B cell (primary cell): ENCODE results near the gene AOPEP. TPM values are rescaled to one million over a fixed set of nuclear protein-coding genes. Genes with fewer than 3 reads are reported as not detected.

Source experiments
- ATAC-seq: fragments of 200-7000 bp; cut with Tn5 transposase; one replicate; pipeline ENCODE4 v1.10.0; 2021; ENCODE audit warnings: low read depth, mild to moderate bottlenecking, moderate number of reproducible peaks, moderate library complexity
- CTCF ChIA-PET: fragments of 350-600 bp; sonication (Branson Sonifier 250); formaldehyde crosslinking; loops from one replicate; lab custom pipeline; 2021; ENCODE audit warnings: antibody characterized with exemption, inconsistent platforms; lab: Charles Lee
- POLR2A ChIA-PET: fragments of 350-600 bp; sonication (Branson Sonifier 250); formaldehyde crosslinking; loops from one replicate; lab custom pipeline; 2021; ENCODE audit warnings: antibody characterized with exemption; lab: Charles Lee
- DNase-seq: peaks from one replicate; pipeline ENCODE4 v3.0.0; 2013
- H2AFZ ChIP-seq: 2 replicates; pipeline ENCODE4 v1.6.1; 2012; ENCODE audit warnings: mild to moderate bottlenecking, low read depth, low read length; ENCODE audit not compliant: insufficient read depth, poor library complexity, severe bottlenecking
- H3K27ac ChIP-seq, 2 donors: 1 replicate in 1 of 2; 2 replicates in 1 of 2; pipeline ENCODE4 v1.5.1; 2012 to 2013; ENCODE audit warnings: low read length in 2 of 2, mild to moderate bottlenecking in 2 of 2, moderate library complexity in 1 of 2
- H3K27me3 ChIP-seq, 4 experiments: fragments of 200-600 bp in 1 of 4; sonication (generic) in 1 of 4; replicated peaks in 1 of 4; 1 replicate in 2 of 4; 2 replicates in 2 of 4; pipeline versions ENCODE4 v1.6.1 to v1.7.0; 2013 to 2016; ENCODE audit warnings: low read length in 3 of 4, mild to moderate bottlenecking in 2 of 4, mixed read lengths in 1 of 4, moderate library complexity in 1 of 4; ENCODE audit not compliant: insufficient read depth in 4 of 4, control insufficient read depth in 3 of 4; ENCODE audit errors: control extremely low read depth in 1 of 4
- H3K36me3 ChIP-seq, 2 experiments: replicated peaks in 1 of 2; 1 replicate in 1 of 2; 2 replicates in 1 of 2; pipeline versions ENCODE4 v1.6.1 to v1.7.1; 2013; ENCODE audit warnings: low read length in 1 of 2; ENCODE audit not compliant: insufficient read depth in 2 of 2, control insufficient read depth in 1 of 2; ENCODE audit errors: control extremely low read depth in 1 of 2, extremely low read depth in 1 of 2
- H3K4me1 ChIP-seq, 2 donors: fragments of 200-600 bp in 1 of 2; sonication (generic) in 1 of 2; 1 replicate in 1 of 2; 2 replicates in 1 of 2; pipeline versions ENCODE4 v1.5.1 to v1.6.1; 2013 to 2017; ENCODE audit warnings: low read length in 2 of 2; ENCODE audit not compliant: control insufficient read depth in 2 of 2, insufficient read depth in 2 of 2
- H3K4me2 ChIP-seq: replicated peaks from 2 replicates; pipeline ENCODE3; 2012; ENCODE audit warnings: mild to moderate bottlenecking, low read depth, low read length; ENCODE audit not compliant: poor library complexity, severe bottlenecking
- H3K4me3 ChIP-seq, 5 experiments: fragments of 200-600 bp in 1 of 5; sonication (generic) in 1 of 5; 1 replicate in 3 of 5; 2 replicates in 2 of 5; pipeline versions ENCODE4 v1.5.1 to v1.7.0; 2011 to 2016; ENCODE audit warnings: low read length in 4 of 5, mild to moderate bottlenecking in 4 of 5, low read depth in 2 of 5, control low read depth in 1 of 5, moderate library complexity in 1 of 5; ENCODE audit not compliant: insufficient read depth in 1 of 5; ENCODE audit errors: control extremely low read depth in 1 of 5, extremely low read depth in 1 of 5
- H3K79me2 ChIP-seq: fragments of 200-600 bp; sonication (generic); one replicate; pipeline ENCODE4 v1.6.0; 2016; ENCODE audit warnings: low read length; ENCODE audit not compliant: control insufficient read depth, insufficient read depth
- H3K9ac ChIP-seq: fragments of 200-600 bp; sonication (generic); 2 replicates; pipeline ENCODE4 v1.6.1; 2017; ENCODE audit warnings: mild to moderate bottlenecking, low read length, moderate library complexity
- H3K9me3 ChIP-seq, 3 donors: one replicate each; pipeline versions ENCODE4 v1.6.1 to v1.7.1; 2013; ENCODE audit warnings: low read length in 2 of 3; ENCODE audit not compliant: control insufficient read depth in 2 of 3, insufficient read depth in 1 of 3; ENCODE audit errors: control extremely low read depth in 1 of 3
- H4K20me1 ChIP-seq: 2 replicates; pipeline ENCODE4 v1.6.0; 2012; ENCODE audit warnings: mild to moderate bottlenecking, low read length; ENCODE audit not compliant: insufficient read depth, control insufficient read depth, poor library complexity, severe bottlenecking
- H3K27ac Mint-ChIP-seq: one replicate; pipeline ENCODE4 v1.8.0; 2021; ENCODE audit warnings: mixed read lengths
- H3K27me3 Mint-ChIP-seq: one replicate; pipeline ENCODE4 v1.8.0; 2021; ENCODE audit warnings: mixed read lengths
- H3K4me1 Mint-ChIP-seq: one replicate; pipeline ENCODE4 v1.8.0; 2021; ENCODE audit warnings: mixed read lengths
- H3K4me3 Mint-ChIP-seq: one replicate; pipeline ENCODE4 v1.8.0; 2021; ENCODE audit warnings: mixed read lengths
- H3K9me3 Mint-ChIP-seq: one replicate; pipeline ENCODE4 v1.8.0; 2022; ENCODE audit warnings: mixed read lengths; ENCODE audit not compliant: insufficient read depth
- CTCF ChIP-seq: fragments of 200-600 bp; IDR thresholded peaks from one replicate; pipeline ENCODE4 v1.8.0; 2022; ENCODE audit warnings: antibody characterized with exemption, mild to moderate bottlenecking
- EZH2 ChIP-seq: IDR thresholded peaks from 2 replicates; pipeline ENCODE4 v1.6.1; 2012; ENCODE audit warnings: borderline replicate concordance, low read depth, mild to moderate bottlenecking, moderate library complexity, low read length; ENCODE audit not compliant: insufficient read depth, poor library complexity, severe bottlenecking
- WGBS: methylation state at CpG from one replicate; pipeline ENCODE4 v1.1.5; 2013; ENCODE audit warnings: missing lambda C conversion rate; ENCODE audit not compliant: insufficient coverage; 5-methylcytosine and 5-hydroxymethylcytosine counted together
- intact Hi-C: fragments of 100-400 bp; cut with micrococcal nuclease; formaldehyde crosslinking; loops from one replicate; pipeline ENCODE4 v1.10.0; 2022
- polyA plus RNA-seq: library from polyadenylated mRNA; depleted of rRNA; stranded (reverse); fragments of >200 nt; gene quantifications from 2 replicates; pipeline ENCODE4 v1.2.3, GENCODE V29; 2012
- total RNA-seq, 2 donors: library from RNA; stranded (reverse); fragments of 120-200 nt in 1 of 2; gene quantifications; 1 replicate in 1 of 2; 2 replicates in 1 of 2; pipeline versions ENCODE4 v1.2.3 to v1.2.4, GENCODE V29; 2013 to 2022

The AOPEP gene
- total and polyA plus RNA-seq, 2 donors (not counting 1 experiment from before 2014, with no cell fraction given) = 5.1 to 35.8 TPM

- Mint-ChIP-seq H3K4me3 (no peak overlapping the region), H3K9me3 (no peaks in the 10 kb centered on the region), H3K4me1 (peaks cover 5% of the 10 kb centered on the region), H3K27ac (no peak overlapping the region), H3K27me3 (no peaks in the 10 kb centered on the region)
- Histone ChIP-seq H3K36me3 (no peaks in the 10 kb centered on the region), H3K4me2 (no peak overlapping the region), H3K9ac (no peak overlapping the region), H3K27me3 (no peaks in the 10 kb centered on the region), H4K20me1 (no peaks in the 10 kb centered on the region), H3K27ac (no peak overlapping the region), H3K9me3 (no peaks in the 10 kb centered on the region), H3K4me1 (peaks cover 0 to 6% of the 10 kb centered on the region in 2 donors), H3K79me2 (no peaks in the 10 kb centered on the region), H3K4me3 (no peak overlapping the region), H2AFZ (no peak overlapping the region)
- intact Hi-C loops = no loop called here
- no peak for DNase-seq
- no CpG with 5 or more reads among the region's 4 CpGs for WGBS
- no peak for ATAC-seq
- TF ChIP-seq EZH2 = no peak
- no peak for TF ChIP-seq CTCF
- ChIA-PET POLR2A (no interaction called here), CTCF (interaction anchor here (0.7 to 1.4 kb wide), 2 partner anchors 144 to 1731 kb away, joined by 3 read pairs; no protein-coding TSS in a partner anchor)
Measured at GRCh38 chr9:94825611-94825958, 99.1 kb downstream of the AOPEP start.

GRCh38 chr9:94826044-94826443 is 99.5 kb downstream of the AOPEP start:
- Histone ChIP-seq H3K9ac (no peak overlapping the region), H3K4me1 (peaks cover 0 to 5% of the 10 kb centered on the region in 2 donors), H3K4me2 (no peak overlapping the region), H4K20me1 (no peaks in the 10 kb centered on the region), H3K36me3 (no peaks in the 10 kb centered on the region), H3K9me3 (no peaks in the 10 kb centered on the region), H3K27me3 (no peaks in the 10 kb centered on the region), H2AFZ (no peak overlapping the region), H3K79me2 (no peaks in the 10 kb centered on the region), H3K4me3 (no peak overlapping the region), H3K27ac (no peak overlapping the region)
- intact Hi-C loops = no loop called here
- no peak overlapping the region for H3K4me3 Mint-ChIP-seq
- no peak for DNase-seq
- no peak for TF ChIP-seq CTCF
- TF ChIP-seq EZH2 = no peak
- H3K4me1 Mint-ChIP-seq = peaks cover 4% of the 10 kb centered on the region
- no peaks in the 10 kb centered on the region for H3K27me3 Mint-ChIP-seq
- ATAC-seq = no peak
- CTCF ChIA-PET = interaction anchor here (0.7 to 1.4 kb wide), 2 partner anchors 145 to 1731 kb away, joined by 3 read pairs; no protein-coding TSS in a partner anchor
- H3K27ac Mint-ChIP-seq = no peak overlapping the region
- POLR2A ChIA-PET = no interaction called here
- H3K9me3 Mint-ChIP-seq = peaks cover 2% of the 10 kb centered on the region
- 98% methylated on average over 9 of the region's 9 CpGs for WGBS
